Breast epithelium (tissue), 3 donors: ENCODE results near the gene CCDC137.

Source experiments
- CTCF ChIP-seq, 3 donors: fragments of 450-650 bp; IDR thresholded peaks; one replicate each; pipeline ENCODE4 v1.5.1; 2016 to 2017; ENCODE audit warnings: antibody characterized with exemption in 3 of 3, mild to moderate bottlenecking in 3 of 3, moderate library complexity in 3 of 3
- POLR2A ChIP-seq: fragments of 450-650 bp; IDR thresholded peaks from one replicate; pipeline ENCODE4 v1.6.1; 2016; ENCODE audit warnings: antibody characterized with exemption, mild to moderate bottlenecking, moderate library complexity

- TF ChIP-seq POLR2A = no peak
- TF ChIP-seq CTCF (IDR thresholded peaks at IDR 0.05) = no peak
Observed at GRCh38 chr17:81691196-81691595, 24.7 kb downstream of the CCDC137 start.
